Ishikawa (cell line): Measurements from ENCODE around the gene PCBP4.
A peak's percentile ranks its signal among the peaks of the same experiment; 100 is the strongest.

Source experiments
- CEBPB ChIP-seq: IDR thresholded peaks from 2 replicates; pipeline ENCODE4 v1.6.1; 2012
- CREB1 ChIP-seq: IDR thresholded peaks from 2 replicates; pipeline ENCODE4 v1.6.1; 2012; ENCODE audit warnings: low read depth
- EGR1 ChIP-seq: IDR thresholded peaks from 2 replicates; pipeline ENCODE4 v1.6.1; 2012
- EP300 ChIP-seq: IDR thresholded peaks from 2 replicates; pipeline ENCODE4 v1.6.1; 2012; ENCODE audit warnings: borderline replicate concordance
- FOXM1 ChIP-seq: IDR thresholded peaks from 2 replicates; pipeline ENCODE4 v1.6.1; 2012; ENCODE audit warnings: low read depth, borderline replicate concordance
- NFIC ChIP-seq: IDR thresholded peaks from 2 replicates; pipeline ENCODE4 v1.6.1; 2012
- RAD21 ChIP-seq: IDR thresholded peaks from 2 replicates; pipeline ENCODE4 v1.6.1; 2012; ENCODE audit warnings: low read depth
- TAF1 ChIP-seq: IDR thresholded peaks from 2 replicates; pipeline ENCODE4 v1.6.1; 2012; ENCODE audit warnings: low read depth, mild to moderate bottlenecking
- TCF12 ChIP-seq: IDR thresholded peaks from 2 replicates; pipeline ENCODE4 v1.6.1; 2012; ENCODE audit warnings: low read depth
- TEAD4 ChIP-seq: IDR thresholded peaks from 2 replicates; pipeline ENCODE4 v1.6.1; 2012
- YY1 ChIP-seq: IDR thresholded peaks from 2 replicates; pipeline ENCODE4 v1.6.1; 2012; ENCODE audit warnings: low read depth
- ZBTB7A ChIP-seq: IDR thresholded peaks from 2 replicates; pipeline ENCODE4 v1.6.1; 2012; ENCODE audit warnings: low read depth
- TF ChIP-seq, protein P1 (sequence below): IDR thresholded peaks from 2 replicates; pipeline ENCODE4 v1.6.1; 2012
- TF ChIP-seq, protein P2 (sequence below): IDR thresholded peaks from 2 replicates; pipeline ENCODE4 v1.6.1; 2012
- TF ChIP-seq, protein P3 (sequence below): IDR thresholded peaks from 2 replicates; pipeline ENCODE4 v1.6.1; 2012; ENCODE audit warnings: low read depth, mild to moderate bottlenecking

PCBP4 gene

DNA sequence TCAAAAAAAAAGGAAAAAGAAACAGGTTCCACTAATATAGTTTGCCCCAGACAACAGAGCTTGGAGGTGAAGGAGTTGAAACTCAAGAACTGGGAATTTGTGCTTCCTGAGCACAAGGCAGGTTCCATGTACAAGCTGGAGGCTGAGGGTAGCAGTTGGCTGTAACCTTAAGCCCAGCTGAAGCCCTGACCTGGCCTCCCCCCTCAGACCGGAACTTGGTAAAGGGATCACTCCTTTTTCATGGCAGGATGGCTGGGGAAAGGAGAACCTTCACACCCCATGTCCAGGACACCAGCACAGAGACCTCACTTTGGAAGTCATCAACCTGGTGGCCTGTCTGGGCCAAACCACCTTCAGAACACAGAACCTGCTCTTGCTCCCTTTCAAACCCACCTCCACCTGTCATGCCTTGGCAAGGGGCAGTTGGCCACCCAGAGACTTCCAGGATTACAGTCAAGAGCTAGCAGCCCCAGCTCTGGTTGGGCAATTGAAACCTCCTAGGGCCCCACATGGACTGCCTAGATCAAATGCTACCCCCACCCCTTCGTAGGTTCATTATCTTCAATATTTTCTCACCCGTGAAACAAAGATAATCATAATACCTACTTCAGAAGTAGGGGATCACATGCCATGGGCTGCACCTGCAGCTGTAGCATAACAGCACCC is 24.9 kb upstream of the PCBP4 start:
- no peak for TF ChIP-seq FOXM1
- TF ChIP-seq, protein P1, sequence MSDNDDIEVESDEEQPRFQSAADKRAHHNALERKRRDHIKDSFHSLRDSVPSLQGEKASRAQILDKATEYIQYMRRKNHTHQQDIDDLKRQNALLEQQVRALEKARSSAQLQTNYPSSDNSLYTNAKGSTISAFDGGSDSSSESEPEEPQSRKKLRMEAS: no peak
- no peak for TF ChIP-seq ZBTB7A
- no peak for TF ChIP-seq EGR1

DNA sequence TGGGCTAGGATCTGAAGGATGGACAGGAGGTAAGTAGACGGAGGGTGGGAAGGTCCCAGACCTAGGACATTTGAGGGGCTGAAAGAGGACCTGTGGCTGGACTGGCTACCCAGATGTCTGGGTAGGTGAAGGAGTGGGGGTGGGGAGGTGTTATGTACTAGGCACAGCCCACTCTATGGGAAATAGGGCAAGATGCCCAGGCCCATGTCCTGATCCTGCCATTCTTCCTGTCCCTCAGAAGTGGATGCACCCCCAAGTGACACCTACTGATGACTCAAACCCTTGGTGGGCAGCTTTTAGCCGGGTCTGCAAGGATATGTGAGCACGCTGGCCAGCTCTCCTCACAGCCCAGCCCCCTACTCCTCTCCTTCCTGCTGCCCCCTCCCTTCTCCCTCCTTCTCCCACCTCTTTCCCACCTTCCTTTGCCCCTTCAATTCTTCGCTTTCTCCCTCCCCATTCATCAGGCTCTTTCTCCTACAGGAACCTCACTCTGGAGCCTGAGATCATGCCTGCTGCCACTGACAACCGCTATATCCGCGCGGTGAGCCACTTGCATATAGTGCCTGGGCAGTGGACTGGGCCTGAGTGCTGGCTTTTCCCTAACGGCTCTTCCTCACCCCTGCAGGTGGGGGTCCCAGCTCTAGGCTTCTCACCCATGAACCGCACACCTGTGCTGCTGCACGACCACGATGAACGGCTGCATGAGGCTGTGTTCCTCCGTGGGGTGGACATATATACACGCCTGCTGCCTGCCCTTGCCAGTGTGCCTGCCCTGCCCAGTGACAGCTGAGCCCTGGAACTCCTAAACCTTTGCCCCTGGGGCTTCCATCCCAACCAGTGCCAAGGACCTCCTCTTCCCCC is 21.3 kb upstream of the PCBP4 start:
- no peak for TF ChIP-seq NFIC
- no peak for TF ChIP-seq CEBPB
- TF ChIP-seq TEAD4: no peak

DNA sequence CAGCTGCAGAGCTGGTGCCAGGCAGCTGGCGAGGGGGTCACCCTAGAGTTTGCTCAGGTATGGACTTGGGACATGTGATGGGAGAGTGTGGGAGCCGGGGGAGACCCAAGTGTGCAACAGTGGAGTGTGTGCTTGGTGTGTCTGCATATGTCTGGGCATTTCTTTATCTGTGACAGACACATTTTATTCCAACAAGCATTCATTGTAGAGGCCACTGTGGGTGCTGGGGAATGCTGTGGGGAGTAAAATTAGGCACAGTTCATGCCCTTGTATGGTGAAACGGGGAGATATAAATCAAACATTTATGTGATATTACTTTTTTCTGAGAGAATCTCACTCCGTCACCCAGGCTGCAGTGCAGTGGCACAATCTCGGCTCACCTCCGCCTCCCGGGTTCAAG is 20.3 kb upstream of the PCBP4 start:
- TF ChIP-seq RAD21 (no peak), TEAD4 (no peak), CEBPB (no peak), TAF1 (no peak), TCF12 (no peak), FOXM1 (no peak), YY1 (no peak), EP300 (no peak), ZBTB7A (no peak)
- TF ChIP-seq, protein P2, sequence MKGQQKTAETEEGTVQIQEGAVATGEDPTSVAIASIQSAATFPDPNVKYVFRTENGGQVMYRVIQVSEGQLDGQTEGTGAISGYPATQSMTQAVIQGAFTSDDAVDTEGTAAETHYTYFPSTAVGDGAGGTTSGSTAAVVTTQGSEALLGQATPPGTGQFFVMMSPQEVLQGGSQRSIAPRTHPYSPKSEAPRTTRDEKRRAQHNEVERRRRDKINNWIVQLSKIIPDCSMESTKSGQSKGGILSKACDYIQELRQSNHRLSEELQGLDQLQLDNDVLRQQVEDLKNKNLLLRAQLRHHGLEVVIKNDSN: no peak
- TF ChIP-seq, protein P3, sequence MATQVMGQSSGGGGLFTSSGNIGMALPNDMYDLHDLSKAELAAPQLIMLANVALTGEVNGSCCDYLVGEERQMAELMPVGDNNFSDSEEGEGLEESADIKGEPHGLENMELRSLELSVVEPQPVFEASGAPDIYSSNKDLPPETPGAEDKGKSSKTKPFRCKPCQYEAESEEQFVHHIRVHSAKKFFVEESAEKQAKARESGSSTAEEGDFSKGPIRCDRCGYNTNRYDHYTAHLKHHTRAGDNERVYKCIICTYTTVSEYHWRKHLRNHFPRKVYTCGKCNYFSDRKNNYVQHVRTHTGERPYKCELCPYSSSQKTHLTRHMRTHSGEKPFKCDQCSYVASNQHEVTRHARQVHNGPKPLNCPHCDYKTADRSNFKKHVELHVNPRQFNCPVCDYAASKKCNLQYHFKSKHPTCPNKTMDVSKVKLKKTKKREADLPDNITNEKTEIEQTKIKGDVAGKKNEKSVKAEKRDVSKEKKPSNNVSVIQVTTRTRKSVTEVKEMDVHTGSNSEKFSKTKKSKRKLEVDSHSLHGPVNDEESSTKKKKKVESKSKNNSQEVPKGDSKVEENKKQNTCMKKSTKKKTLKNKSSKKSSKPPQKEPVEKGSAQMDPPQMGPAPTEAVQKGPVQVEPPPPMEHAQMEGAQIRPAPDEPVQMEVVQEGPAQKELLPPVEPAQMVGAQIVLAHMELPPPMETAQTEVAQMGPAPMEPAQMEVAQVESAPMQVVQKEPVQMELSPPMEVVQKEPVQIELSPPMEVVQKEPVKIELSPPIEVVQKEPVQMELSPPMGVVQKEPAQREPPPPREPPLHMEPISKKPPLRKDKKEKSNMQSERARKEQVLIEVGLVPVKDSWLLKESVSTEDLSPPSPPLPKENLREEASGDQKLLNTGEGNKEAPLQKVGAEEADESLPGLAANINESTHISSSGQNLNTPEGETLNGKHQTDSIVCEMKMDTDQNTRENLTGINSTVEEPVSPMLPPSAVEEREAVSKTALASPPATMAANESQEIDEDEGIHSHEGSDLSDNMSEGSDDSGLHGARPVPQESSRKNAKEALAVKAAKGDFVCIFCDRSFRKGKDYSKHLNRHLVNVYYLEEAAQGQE: no peak
- TF ChIP-seq, protein P1: no peak

DNA sequence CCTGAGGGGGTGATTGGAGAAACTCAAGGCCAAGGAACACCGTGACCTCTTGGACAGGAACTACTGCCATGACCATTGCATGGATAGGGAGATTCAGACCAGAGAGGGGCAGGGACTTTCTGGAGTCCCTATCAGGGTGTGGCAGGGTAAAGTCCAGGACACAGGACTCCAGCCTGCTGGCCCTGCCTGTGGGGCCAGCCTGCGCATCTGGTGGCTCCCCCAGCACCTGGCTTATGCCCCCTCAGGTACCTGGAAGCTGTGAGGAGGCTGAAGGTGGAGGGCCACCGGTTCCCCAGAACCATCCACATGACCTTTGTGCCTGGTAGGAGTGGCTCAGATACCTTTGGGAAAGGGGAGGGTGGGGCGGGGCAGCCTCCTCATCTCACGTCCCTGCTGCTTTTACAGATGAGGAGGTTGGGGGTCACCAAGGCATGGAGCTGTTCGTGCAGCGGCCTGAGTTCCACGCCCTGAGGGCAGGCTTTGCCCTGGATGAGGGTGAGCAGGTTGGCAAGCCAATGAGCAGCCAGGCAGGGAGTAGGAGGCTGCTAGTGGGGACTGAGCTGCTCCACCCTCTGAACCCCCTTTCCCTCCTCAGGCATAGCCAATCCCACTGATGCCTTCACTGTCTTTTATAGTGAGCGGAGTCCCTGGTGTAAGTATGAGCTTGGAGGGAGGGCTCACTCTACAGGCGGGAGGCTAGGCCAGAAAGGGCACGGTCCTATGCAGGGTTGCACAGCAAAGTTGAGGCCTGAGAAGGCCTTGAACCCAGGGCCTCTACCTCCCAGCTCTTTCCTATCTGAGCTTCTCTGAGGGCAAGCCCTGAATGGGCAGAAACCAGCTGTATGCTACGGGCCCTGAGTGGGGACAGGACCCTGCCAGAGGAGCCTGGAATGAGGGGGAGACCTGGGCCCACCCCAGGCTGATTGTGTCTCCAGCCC is 19.0 kb upstream of the PCBP4 start:
- TF ChIP-seq TAF1 (0 out of 2 replicates have a peak, but pooled peaks have one; percentile 16), EP300 (no peak)

DNA sequence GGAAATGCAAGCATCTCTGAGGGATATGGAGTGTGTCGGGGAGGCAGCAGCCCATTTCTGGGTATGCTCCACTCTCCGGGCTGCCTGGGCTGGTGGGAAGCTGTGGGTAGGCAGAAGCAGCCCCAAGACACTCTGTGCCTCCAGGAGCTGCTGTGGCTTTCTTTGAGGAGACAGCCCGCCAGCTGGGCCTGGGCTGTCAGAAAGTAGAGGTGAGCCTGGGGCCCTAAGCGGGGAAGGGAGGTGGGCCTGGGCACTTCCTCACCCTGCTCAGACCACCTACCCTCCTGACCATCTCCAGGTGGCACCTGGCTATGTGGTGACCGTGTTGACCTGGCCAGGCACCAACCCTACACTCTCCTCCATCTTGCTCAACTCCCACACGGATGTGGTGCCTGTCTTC is 17.8 kb upstream of the PCBP4 start:
- no peak for TF ChIP-seq TAF1
- no peak for TF ChIP-seq CREB1
- TF ChIP-seq TCF12: no peak
- TF ChIP-seq, protein P3: no peak
- no peak for TF ChIP-seq FOXM1
- TF ChIP-seq, protein P2: no peak
- no peak for TF ChIP-seq NFIC
- no peak for TF ChIP-seq TEAD4
- TF ChIP-seq EP300: no peak
- TF ChIP-seq CEBPB: no peak
- TF ChIP-seq, protein P1: no peak

DNA sequence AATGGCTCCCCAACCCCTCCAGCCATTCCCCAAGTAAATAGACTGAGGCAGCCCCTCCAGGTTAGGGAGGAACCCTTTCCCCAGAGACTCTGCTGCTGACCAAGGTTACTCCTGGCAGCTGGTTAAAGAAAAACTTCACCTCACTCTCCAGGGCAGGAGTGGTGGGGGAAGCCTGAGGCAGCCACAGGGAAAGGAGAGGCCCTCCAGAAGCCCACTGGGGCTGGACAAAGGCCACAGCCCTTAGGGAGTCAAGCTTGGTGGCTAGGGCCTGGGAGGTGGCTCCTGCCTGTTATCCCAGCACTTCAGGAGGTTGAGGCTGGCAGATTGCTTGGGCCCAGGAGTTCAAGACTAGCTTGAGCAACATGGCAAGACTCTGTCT is 17.0 kb upstream of the PCBP4 start:
- TF ChIP-seq CEBPB (no peak), RAD21 (no peak), YY1 (no peak), ZBTB7A (no peak), EP300 (no peak), TEAD4 (no peak), CREB1 (no peak), EGR1 (no peak), FOXM1 (no peak)
- TF ChIP-seq, protein P2: no peak
- TF ChIP-seq, protein P1: no peak
